Left lung (tissue), 10 donors: ENCODE results near the gene GSTT2. TPM values are rescaled to one million over a fixed set of nuclear protein-coding genes. Genes with fewer than 3 reads are reported as not detected.

ENCODE experiments used
- ATAC-seq: fragments of 200-7000 bp; cut with Tn5 transposase; one replicate; pipeline ENCODE4 v1.9.1; 2020; ENCODE audit warnings: moderate library complexity
- DNase-seq, 4 donors: peaks; one replicate each; pipeline ENCODE4 v3.0.0-alpha.2; 2013 to 2020
- H3K27ac ChIP-seq, 2 donors: fragments of 200-600 bp; sonication (generic) in 1 of 2; one replicate each; pipeline versions ENCODE4 v1.5.0 to v1.8.0; 2020 to 2021
- H3K27me3 ChIP-seq, 2 donors: fragments of 200-600 bp; sonication (generic) in 1 of 2; one replicate each; pipeline versions ENCODE4 v1.5.0 to v1.8.0; 2020 to 2021
- H3K36me3 ChIP-seq, 2 donors: fragments of 200-600 bp; sonication (generic) in 1 of 2; one replicate each; pipeline versions ENCODE4 v1.5.0 to v1.8.0; 2020 to 2021
- H3K4me1 ChIP-seq, 2 donors: fragments of 200-600 bp; one replicate each; pipeline ENCODE4 v1.8.0; 2021
- H3K4me3 ChIP-seq, 2 donors: fragments of 200-600 bp; sonication (generic) in 1 of 2; one replicate each; pipeline versions ENCODE4 v1.5.0 to v1.8.0; 2020 to 2021; ENCODE audit warnings: mild to moderate bottlenecking in 1 of 2
- H3K9me3 ChIP-seq, 2 donors: fragments of 200-600 bp; sonication (generic) in 1 of 2; one replicate each; pipeline versions ENCODE4 v1.5.0 to v1.8.0; 2020 to 2021
- CTCF ChIP-seq, 2 donors: fragments of 200-600 bp; sonication (generic) in 1 of 2; IDR thresholded peaks; one replicate each; pipeline versions ENCODE4 v1.5.0 to v1.8.0; 2021; ENCODE audit warnings: antibody characterized with exemption in 2 of 2
- intact Hi-C, 2 donors: fragments of 100-400 bp; cut with DNase I; formaldehyde crosslinking; loops; one replicate each; pipeline versions ENCODE4 v1.11.2 to v1.14.2; 2022
- polyA plus RNA-seq, 6 donors: library from polyadenylated mRNA; unstranded; fragments of 120-200 nt; gene quantifications; one replicate each; pipeline ENCODE4 v1.2.1, GENCODE V29; 2013; ENCODE audit not compliant: insufficient read length in 6 of 6
- total RNA-seq, 2 donors: library from RNA; stranded (reverse); fragmentation: NEBNext Ultra II Directional; extraction: Animal tissue kit (Norgen Biotek cat#: 25700); gene quantifications; one replicate each; pipeline ENCODE4 v1.2.1, GENCODE V29; 2021
- donor health status: DM: no; HTN: yes; CAD: no.
- donor health status: DM: no; HTN: no; CAD: no.

Gene GSTT2
- total and polyA plus RNA-seq, 8 donors, result 0.27 to 2.6 (median 1.1) TPM; not detected in 1

DNA sequence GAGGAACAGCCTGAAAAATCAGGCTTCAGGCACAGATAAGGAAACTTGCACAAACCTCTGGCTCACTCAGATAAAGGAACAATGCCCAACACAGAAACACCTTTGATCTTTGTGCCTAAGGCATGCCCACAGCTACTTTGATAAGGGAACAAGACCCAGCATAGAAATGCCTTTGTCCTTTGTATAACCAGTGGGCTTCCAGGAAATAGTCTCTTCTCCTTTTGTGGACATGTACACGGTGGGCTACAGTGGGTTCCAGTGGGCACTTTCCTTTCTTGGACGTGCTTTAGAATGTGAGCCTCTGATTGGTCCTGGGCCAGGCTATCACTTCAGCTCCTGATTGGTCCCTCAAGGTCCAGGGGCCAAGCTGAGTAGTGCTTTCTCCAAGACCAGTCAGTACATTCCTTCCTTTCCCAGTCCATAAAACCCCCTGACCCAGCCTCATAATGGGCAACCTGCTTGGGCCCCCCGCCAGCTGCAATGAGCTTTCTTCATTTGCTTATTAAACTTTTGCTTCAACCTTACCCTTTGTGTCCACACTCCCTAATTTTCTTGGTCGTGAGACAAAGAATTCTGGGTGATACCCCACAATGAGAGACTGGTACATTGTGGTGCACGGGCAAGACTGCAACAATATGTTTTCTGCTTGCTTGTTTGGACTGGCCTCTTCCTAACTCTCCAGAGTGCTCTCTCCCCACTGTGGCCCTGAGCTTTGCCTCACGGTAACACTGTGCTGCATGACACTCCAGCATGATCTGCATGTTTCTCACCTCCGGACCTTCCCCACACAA is 29.5 kb downstream of the GSTT2 start:
- ATAC-seq (no peak), DNase-seq (no peak)
- Histone ChIP-seq H3K36me3 (no peaks in the 10 kb centered on the region), H3K4me1 (peaks cover 9 to 22% of the 10 kb centered on the region in 2 donors), H3K9me3 (no peaks in the 10 kb centered on the region), H3K27ac (no peak overlapping the region), H3K27me3 (no peaks in the 10 kb centered on the region), H3K4me3 (no peak overlapping the region)
- intact Hi-C loops, result no loop called here
- TF ChIP-seq CTCF (IDR thresholded peaks at IDR 0.05), result no peak

DNA sequence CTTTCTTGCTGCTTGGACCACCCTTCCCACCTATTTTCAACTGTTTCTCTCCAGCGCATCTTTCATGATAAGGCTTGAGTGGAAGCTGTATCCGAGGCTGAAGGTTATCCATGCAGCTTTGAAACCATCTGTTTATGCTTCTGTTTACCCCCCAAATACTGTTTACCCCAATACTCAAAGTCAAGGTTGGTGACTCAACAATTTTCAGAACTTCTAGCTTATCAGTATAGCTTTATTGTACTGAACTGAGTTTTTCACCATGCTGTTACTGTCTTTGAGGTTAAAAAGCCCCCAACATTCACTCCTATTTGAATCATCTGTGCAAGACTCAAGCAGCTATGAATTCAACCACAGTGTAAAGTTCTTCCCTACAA is 30.1 kb downstream of the GSTT2 start:
- H3K36me3 ChIP-seq, result no peaks in the 10 kb centered on the region
- no peaks in the 10 kb centered on the region for H3K27me3 ChIP-seq
- no peak for TF ChIP-seq CTCF (IDR thresholded peaks at IDR 0.05)
- H3K27ac ChIP-seq, result no peak overlapping the region
- H3K9me3 ChIP-seq, result no peaks in the 10 kb centered on the region
- peaks cover 9 to 22% of the 10 kb centered on the region in 2 donors for H3K4me1 ChIP-seq
- intact Hi-C loops, result no loop called here
- ATAC-seq, result no peak
- H3K4me3 ChIP-seq, result no peak overlapping the region
- no peak for DNase-seq

DNA sequence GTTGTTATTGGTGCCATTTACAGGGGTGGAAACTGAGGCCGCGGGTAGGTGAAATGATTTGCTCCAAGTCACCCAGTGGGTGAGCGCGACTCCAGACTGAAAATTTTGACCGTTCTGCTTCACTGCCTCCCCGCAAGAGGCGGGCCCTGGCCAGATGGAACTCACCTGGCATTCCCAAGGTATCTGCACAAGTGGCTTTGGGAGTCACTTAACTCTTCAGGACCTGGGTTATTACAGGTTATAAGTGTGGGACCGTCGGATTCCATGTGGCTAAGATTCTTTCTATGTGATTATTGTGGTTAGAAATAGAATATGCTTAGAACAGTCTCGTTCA is 31.8 kb downstream of the GSTT2 start:
- Histone ChIP-seq H3K27me3 (no peaks in the 10 kb centered on the region), H3K9me3 (no peaks in the 10 kb centered on the region), H3K27ac (peak overlapping the region; percentile 86 to 94), H3K4me1 (peaks cover 9 to 22% of the 10 kb centered on the region in 2 donors), H3K4me3 (peak overlapping the region; percentile 81 to 86), H3K36me3 (no peaks in the 10 kb centered on the region)
- peak; percentile 62 for ATAC-seq
- peak in 3 of 4 donors; percentile 18 to 76 (median 26) for DNase-seq
- no peak for TF ChIP-seq CTCF (IDR thresholded peaks at IDR 0.05)
- intact Hi-C loops, result no loop called here

GRCh38 chr22:24016156-24016555 is 36.2 kb downstream of the GSTT2 start:
- H3K36me3 ChIP-seq, result peaks cover 0 to 7% of the 10 kb centered on the region in 2 donors
- H3K4me3 ChIP-seq, result no peak overlapping the region
- no peaks in the 10 kb centered on the region for H3K27me3 ChIP-seq
- ATAC-seq (no peak), DNase-seq (no peak)
- no peak overlapping the region for H3K27ac ChIP-seq
- no peak for TF ChIP-seq CTCF (IDR thresholded peaks at IDR 0.05)
- intact Hi-C loops, result no loop called here
- H3K4me1 ChIP-seq, result peaks cover 9 to 19% of the 10 kb centered on the region in 2 donors
- H3K9me3 ChIP-seq, result no peaks in the 10 kb centered on the region

DNA sequence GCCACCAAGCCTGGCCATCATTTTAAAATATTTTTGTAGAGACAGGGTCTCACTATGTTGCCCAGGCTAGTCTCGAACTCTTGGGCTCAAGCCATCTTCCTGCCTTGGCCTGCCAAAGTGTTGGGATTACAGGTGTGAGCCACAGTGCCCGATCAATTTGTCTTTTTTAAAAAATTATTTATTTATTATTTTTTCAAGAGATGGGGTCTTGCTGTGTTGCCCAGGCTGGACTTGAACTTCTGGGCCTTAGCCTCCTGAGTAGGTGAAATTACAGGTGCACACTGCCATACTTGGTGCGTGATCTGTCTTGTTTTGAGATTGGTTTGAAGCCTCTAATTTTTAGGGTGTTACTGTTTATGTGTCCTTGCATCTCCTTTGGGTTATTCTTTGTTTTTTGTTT is 41.4 kb downstream of the GSTT2 start:
- H3K9me3 ChIP-seq, result no peaks in the 10 kb centered on the region
- peaks cover 0 to 15% of the 10 kb centered on the region in 2 donors for H3K36me3 ChIP-seq
- DNase-seq, result no peak
- no peaks in the 10 kb centered on the region for H3K27me3 ChIP-seq
- H3K4me3 ChIP-seq, result no peak overlapping the region
- intact Hi-C loops, result no loop called here
- TF ChIP-seq CTCF (IDR thresholded peaks at IDR 0.05), result no peak
- H3K27ac ChIP-seq, result no peak overlapping the region
- no peak for ATAC-seq
- H3K4me1 ChIP-seq, result no peaks in the 10 kb centered on the region
